GM21576 (cell line): Measurements from ENCODE around the gene RTL3.
"Not testable (repeated sequence)": the region's sequence is repeated elsewhere in the genome, so short reads cannot be mapped to it uniquely, and the experiment has no call there.

Experiments
- ATAC-seq: cut with Tn5 transposase; IDR thresholded peaks from one replicate; pipeline ENCODE4 v1.9.1; 2021; ENCODE audit warnings: mild to moderate bottlenecking, moderate library complexity; ENCODE audit not compliant: unreplicated experiment

RTL3 gene, protein sequence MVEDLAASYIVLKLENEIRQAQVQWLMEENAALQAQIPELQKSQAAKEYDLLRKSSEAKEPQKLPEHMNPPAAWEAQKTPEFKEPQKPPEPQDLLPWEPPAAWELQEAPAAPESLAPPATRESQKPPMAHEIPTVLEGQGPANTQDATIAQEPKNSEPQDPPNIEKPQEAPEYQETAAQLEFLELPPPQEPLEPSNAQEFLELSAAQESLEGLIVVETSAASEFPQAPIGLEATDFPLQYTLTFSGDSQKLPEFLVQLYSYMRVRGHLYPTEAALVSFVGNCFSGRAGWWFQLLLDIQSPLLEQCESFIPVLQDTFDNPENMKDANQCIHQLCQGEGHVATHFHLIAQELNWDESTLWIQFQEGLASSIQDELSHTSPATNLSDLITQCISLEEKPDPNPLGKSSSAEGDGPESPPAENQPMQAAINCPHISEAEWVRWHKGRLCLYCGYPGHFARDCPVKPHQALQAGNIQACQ

DNA sequence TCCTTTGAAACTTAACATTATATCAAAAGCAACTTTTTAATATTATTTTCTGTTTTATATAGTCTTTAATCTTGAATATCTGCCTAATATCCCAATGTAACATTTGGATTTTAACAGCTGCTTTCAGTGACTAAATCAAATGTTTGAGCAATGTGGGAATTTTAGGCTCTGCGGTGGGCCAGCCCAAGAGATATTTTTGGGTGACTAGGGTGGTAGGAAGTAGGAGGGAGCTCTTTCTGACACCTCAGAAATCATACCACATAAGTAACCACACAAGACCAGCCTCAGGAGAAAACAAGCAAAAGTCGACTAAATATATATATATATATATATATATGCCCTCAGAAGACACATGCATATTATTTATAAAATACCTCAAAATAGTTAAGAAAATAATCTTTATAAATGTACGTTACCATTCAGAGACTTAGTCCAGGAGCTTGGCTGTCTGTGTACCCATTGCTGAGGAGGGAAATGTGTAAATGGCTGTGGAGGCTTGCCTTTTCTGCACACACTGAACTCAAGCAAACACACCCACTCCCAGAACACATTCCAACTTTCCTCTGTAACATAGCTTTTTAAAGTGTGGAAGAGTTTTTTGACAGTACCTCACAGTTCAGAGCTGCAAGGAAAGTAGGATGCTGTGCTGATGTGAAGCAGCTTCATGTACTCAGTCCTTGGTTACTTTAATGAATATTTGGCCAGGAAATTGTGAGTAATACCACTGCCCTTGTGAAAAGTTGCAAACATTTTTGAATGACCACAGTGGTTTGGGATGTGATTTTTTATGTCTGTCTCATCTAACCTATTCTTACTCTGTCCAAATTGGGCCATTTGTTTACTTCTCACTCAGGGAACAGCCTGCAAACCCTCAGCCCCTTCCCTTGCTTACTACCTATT, at the start of gene RTL3:
TSS of gene RTL3 (minus strand) at position 484 of the 900 bp plus-strand sequence. CDS start 908 bp downstream, outside the sequence.
- ATAC-seq = no peak

DNA sequence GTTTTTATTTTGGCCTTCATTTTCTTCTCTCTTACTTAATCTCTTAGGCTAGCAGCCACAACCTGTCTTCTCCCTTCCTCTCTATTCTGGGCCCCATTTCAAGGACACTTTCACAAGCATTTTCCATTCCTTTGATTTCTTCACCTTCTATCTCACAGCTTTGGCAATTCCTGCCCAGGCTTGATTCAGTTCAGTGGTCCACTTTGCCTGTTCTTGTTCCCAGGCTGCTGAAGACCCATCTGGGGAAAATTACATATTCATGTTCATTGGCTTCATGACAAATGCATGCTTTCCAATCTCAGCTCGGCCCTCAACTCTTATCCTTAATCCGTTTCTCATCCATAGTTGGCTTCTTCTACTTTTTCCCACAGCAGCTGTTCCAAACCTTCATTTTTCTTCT, 49.7 kb upstream of the RTL3 start:
- ATAC-seq = no peak

GRCh38 chrX:78708262-78708661, 49.1 kb upstream of the RTL3 start:
- no peak for ATAC-seq

DNA sequence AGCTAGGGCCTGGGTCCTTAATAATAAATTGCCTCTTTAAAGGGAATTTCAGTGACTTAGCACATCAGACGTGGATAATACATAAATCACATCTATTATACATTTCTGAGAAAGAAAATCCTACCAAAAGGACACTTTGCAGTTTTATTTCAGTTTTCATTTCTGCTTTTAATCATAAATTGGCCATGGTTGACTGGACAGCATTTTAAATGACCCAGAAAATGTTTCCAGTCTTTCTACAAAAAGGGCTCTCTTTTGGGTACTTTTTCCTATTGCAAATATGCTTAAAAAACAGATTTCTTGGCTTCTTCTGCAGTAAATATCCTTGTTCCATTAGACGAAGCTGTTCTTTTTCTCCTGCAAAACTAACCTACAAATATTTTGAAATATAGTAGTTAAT, 46.9 kb upstream of the RTL3 start:
- no peak for ATAC-seq

- ATAC-seq = no peak
Measured at GRCh38 chrX:78693536-78693935, 34.4 kb upstream of the RTL3 start.

GRCh38 chrX:78693012-78693411, 33.9 kb upstream of the RTL3 start:
- no peak for ATAC-seq

DNA sequence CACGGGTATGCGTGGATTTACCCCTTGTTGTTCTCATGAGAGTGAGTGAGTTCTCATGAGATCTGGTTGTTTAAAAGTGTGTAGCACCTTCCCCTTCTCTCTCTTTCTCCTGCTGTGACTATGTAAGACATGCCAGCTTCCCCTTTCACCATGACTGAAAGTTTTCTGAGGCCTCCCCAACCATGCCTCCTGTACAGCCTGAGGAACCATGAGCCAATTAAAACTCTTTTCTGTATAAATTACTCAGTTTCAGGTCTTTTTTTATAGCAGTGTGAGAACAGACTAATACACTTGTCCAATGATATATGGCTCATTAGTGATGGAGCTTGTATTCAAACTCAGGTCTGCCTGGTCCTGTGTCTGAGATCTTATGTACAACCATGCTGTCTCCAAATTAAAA, 28.5 kb upstream of the RTL3 start:
- ATAC-seq = peak; percentile 92

DNA sequence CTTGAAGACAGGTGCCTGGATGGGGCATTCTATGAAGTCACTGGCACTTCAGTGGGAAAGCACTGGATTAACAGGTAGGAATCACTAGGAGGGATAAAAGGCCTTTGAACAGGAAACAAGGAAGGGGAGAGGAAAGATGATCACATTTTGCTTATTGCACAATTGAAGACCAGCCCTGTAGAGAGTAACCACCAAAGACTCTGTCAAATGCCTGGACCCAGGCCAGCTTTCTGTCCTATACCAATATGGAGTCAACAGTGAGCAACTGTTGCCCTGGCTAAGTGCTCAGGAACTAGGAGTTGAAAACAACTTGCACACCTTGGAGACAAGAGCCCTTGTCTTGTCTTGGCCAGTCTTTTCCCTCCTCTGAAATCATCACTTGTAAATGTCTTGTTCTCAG, 14.1 kb upstream of the RTL3 start:
- no peak for ATAC-seq

- ATAC-seq = no peak
Measured at GRCh38 chrX:78665342-78665741, 6.2 kb upstream of the RTL3 start.

GRCh38 chrX:78661836-78662235, 2.7 kb upstream of the RTL3 start:
- ATAC-seq = no peak

DNA sequence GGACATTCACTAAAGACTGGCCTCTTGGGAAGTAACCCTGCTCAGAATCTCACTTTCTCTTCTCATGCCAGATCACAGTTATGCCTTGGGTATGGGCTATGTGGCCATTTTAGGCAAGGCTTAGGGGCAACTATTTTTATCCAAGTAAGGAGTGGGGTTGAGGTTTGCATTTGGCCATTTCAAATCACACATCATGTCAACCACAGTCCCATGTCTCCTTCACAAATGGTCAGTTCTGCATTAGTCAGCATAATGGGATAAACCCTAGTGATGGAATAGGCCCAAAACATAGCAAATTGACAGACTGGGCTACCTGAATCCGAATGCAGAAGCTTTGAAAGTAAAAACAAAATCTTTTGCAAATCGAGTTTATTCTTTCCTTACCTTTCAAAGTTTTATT, 827 bp upstream of the RTL3 start:
- ATAC-seq = no peak

- no peak for ATAC-seq
Measured at GRCh38 chrX:78658414-78658813, 714 bp downstream of the RTL3 start.

- ATAC-seq = no peak
Measured at GRCh38 chrX:78655642-78656041, 3.5 kb downstream of the RTL3 start.

GRCh38 chrX:78653118-78653822, 5.9 kb downstream of the RTL3 start:
- ATAC-seq = peak; percentile 48

- peak; percentile 87 for ATAC-seq
Measured at GRCh38 chrX:78650906-78651437, 8.2 kb downstream of the RTL3 start.

GRCh38 chrX:78643874-78644273, 15.3 kb downstream of the RTL3 start:
- ATAC-seq = no peak

DNA sequence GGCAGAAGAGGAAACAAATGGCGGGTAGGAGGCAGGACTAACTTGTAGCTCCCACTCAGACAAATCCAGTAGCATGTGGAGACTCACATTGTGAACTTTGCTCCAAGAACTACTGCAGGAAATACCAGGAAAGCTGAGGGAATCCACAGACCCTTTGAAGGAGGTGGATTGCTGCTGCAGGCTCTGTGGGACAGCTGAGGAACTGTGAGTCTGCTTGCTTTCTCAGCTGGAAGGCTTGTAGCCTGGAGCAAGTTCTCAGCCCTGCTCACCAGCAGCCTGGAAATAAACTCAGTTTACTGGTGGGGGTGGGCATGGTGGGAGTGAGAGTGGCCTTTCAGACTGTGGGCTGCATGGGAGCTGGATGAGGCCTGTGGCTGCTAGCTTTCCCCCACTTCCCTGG, 16.0 kb downstream of the RTL3 start:
- no peak for ATAC-seq

DNA sequence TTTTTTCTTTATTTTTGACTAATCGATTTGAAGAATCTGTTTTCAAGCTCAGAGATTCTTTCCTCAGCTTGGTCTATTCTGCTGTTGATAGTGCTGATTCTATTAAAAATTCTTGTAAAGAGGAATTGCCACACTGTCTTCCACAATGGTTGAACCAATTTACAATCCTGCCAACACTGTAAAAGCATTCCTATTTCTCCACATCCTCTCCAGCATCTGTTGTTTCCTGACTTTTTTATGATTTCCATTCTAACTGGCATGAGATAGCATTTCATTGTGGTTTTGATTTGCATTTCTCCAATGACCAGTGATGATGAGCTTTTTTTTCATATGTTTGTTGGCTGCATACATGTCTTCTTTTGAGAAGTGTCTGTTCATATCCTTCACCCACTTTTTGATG, 23.0 kb downstream of the RTL3 start:
- ATAC-seq = not testable (repeated sequence)

- no peak for ATAC-seq
Measured at GRCh38 chrX:78624962-78625909, 33.9 kb downstream of the RTL3 start.

- no peak for ATAC-seq
Measured at GRCh38 chrX:78624426-78624825, 34.7 kb downstream of the RTL3 start.
